Fibroblast of mammary gland (primary cell): Measurements from ENCODE around the gene AP5S1.

ENCODE experiments used
- DNase-seq: peaks from one replicate; pipeline ENCODE4 v3.0.0-alpha.2; 2010; ENCODE audit warnings: low read depth
- H3K4me3 ChIP-seq: 2 replicates; pipeline ENCODE4 v1.5.1; 2011; ENCODE audit warnings: low read depth, mild to moderate bottlenecking, low read length, moderate library complexity; ENCODE audit not compliant: control insufficient read depth
- TF ChIP-seq, protein P1 (sequence below): conservative IDR thresholded peaks from 2 replicates; pipeline ENCODE4 v1.5.1; 2011; ENCODE audit warnings: low read depth, low read length, inconsistent platforms; ENCODE audit not compliant: control insufficient read depth, insufficient read depth

The AP5S1 gene

DNA sequence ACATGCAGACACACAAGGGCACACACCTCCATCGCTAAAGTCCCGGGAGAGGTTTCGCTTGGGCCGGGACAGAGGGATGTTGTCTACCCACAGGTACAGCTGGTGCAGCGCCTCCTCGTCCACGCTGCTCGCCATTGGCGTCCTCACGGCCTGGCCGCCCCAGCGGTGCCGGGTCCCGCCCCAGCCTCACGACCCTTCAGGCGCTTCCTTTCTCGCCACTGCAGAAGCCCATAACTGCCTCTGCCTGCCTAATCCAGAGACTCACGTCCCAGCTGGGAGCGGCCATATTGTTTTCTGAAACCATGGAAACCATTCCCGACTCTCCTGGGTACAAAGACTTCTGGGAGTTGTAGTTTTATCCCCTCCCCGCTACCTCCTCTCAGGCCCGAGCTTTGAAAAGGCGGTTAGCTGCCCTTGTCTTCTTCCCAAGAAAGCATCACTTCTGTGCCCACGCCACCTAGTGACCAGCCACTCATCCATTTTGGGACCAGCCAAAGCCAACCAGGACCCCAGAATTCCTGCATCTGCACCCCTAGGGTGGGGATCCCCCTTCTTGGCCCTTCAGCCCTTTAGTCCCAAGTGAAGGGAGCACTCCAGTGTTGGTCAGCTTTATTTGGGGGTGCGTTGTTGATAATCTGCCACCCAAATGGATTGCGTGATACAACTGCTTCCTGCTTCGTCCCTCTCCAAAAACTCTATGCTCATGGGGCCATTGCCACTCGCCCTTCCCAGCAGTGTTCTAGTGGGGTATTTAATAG, 39.0 kb upstream of the AP5S1 start, which contains the start of gene SPEF1:
SPEF1 (minus strand) TSS at position 296 of the 758 bp plus-strand sequence; CDS start at position 135, 161 bp downstream.
- DNase-seq: peak; percentile 93
- TF ChIP-seq, protein P1, sequence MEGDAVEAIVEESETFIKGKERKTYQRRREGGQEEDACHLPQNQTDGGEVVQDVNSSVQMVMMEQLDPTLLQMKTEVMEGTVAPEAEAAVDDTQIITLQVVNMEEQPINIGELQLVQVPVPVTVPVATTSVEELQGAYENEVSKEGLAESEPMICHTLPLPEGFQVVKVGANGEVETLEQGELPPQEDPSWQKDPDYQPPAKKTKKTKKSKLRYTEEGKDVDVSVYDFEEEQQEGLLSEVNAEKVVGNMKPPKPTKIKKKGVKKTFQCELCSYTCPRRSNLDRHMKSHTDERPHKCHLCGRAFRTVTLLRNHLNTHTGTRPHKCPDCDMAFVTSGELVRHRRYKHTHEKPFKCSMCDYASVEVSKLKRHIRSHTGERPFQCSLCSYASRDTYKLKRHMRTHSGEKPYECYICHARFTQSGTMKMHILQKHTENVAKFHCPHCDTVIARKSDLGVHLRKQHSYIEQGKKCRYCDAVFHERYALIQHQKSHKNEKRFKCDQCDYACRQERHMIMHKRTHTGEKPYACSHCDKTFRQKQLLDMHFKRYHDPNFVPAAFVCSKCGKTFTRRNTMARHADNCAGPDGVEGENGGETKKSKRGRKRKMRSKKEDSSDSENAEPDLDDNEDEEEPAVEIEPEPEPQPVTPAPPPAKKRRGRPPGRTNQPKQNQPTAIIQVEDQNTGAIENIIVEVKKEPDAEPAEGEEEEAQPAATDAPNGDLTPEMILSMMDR: peak; percentile 55
- H3K4me3 ChIP-seq: peak within 1 kb of the TSS; percentile 44

DNA sequence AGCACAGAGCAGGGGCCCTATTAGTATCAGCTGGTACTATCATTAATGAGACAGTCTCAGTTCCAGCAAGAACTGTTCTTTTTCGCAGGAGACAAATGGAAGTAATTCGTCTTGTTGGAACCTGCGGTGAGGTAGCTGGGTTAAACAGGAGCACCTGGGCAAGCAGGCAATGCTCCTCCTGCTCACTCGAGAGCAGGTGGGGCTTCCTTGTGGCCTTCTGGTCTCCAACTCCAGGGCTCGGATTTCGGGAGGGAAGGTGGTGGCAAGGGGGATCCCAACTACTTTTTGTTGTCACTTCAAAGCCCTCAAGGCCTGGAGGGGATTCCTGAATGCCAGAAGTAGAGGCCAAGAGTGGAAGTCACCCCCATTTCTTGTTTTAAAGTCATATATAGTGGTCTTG, 37.8 kb upstream of the AP5S1 start:
- TF ChIP-seq, protein P1: no peak
- DNase-seq: no peak
- no peak overlapping the region for H3K4me3 ChIP-seq

DNA sequence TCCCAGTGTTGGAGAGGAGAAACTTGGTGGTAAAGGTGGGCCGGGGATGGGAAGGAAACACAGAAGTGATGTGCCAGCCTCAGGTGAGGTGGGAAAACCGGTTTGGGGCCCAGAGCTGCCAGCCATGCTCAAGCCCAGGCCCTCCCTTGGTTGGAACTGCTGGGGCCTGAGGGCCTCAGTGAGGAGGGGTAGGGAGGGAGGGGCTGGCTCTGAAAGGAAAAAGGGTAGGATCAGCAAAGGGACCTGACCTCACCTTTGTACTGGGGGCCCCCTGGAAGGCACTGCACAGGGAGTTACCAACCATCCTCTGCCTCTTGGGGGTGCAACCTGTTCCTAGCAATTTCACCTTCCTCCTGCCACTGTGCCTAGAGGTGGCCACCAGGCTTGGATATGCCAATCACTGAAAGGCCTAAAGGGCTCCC, 37.3 kb upstream of the AP5S1 start:
- TF ChIP-seq, protein P1: no peak
- no peak overlapping the region for H3K4me3 ChIP-seq
- no peak for DNase-seq

GRCh38 chr20:3783511-3784195, 36.7 kb upstream of the AP5S1 start:
- TF ChIP-seq, protein P1: no peak
- peak overlapping the region; percentile 72 for H3K4me3 ChIP-seq
- DNase-seq: no peak

DNA sequence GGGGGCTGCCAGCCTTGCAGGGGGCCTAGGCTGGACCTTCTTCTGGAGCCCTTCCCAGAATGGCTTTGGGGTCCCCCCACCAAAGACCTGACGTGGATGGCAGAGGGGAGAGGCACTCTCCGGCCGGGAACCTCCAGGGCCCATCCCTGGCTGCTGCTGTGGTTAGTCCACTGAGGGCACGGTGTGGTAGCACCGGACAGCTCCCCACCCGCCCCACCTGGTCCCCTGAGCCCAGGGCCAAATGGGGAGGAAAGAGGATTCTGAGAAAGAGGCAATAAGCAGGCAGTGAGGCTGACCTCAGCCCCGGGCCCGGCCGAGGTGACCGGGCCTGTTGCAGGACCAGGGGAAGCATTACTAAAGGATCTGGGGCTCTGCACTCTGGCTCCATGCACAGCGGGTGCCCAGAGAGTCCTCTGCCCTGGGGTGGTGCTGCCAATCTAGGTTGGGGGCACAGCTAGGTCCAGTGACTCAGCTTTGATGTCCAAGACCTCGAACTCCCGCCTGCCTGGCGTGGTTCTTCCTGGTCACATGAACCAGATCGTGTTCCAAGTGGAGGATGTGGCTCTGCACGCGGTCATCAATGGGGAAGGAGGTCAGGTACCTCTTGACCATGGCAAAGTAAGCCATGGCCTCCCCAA, 36.0 kb upstream of the AP5S1 start:
- peak overlapping the region; percentile 72 for H3K4me3 ChIP-seq
- TF ChIP-seq, protein P1: no peak
- DNase-seq: peak; percentile 59

DNA sequence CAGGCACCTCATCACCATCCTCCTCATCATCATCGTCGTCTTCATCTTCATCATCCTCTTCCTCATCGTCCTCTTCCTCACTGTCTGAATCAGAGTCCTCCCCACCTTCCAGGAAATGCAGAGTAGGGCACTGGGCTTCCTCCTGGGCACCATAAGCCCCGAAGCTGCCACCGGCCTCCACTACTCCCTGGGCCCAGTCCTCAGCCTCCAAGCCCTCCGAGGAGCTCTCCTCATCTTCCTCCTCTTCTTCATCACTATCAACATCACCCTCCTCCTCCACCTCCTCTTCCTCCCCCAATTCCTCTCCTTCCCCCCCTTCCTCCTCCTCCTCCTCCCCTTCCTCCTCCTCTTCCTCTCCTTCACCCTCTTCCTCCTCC, 35.5 kb upstream of the AP5S1 start:
- peak overlapping the region; percentile 72 for H3K4me3 ChIP-seq
- TF ChIP-seq, protein P1: no peak
- no peak for DNase-seq
